Measurements from ENCODE around the gene TINCR.
"Not testable (repeated sequence)": the region's sequence is repeated elsewhere in the genome, so short reads cannot be mapped to it uniquely, and the experiment has no call there.

Gene TINCR

GRCh38 chr19:5557691-5558090 lies 10.1 kb downstream of the TINCR start:
- Histone ChIP-seq H3K27me3 (ENCODE audit: insufficient read depth, low read length) (peaks cover 10% of the 10 kb centered on the region; the same call in 1 of the 2 replicates), H3K79me2 (ENCODE audit: control insufficient read depth, insufficient read depth, low read length, unreplicated experiment) (no peaks in the 10 kb centered on the region), H3K36me3 (ENCODE audit: insufficient read depth, low read length) (no peaks in the 10 kb centered on the region), H2AFZ (ENCODE audit: low read length, unreplicated experiment) (no peak overlapping the region), H3K4me3 (ENCODE audit: low read depth, low read length) (no peak overlapping the region), H3K27ac (ENCODE audit: low read depth, low read length) (no peak overlapping the region), H3K4me1 (ENCODE audit: control insufficient read depth, insufficient read depth, low read length, unreplicated experiment) (no peaks in the 10 kb centered on the region)

- no peaks in the 10 kb centered on the region for H3K79me2 ChIP-seq (ENCODE audit: control insufficient read depth, insufficient read depth, low read length, unreplicated experiment)
- no peak overlapping the region for H3K27ac ChIP-seq (ENCODE audit: low read depth, low read length)
- 0 out of 2 replicates have a peak, but pooled peaks cover 7% of the 10 kb centered on the region for H3K27me3 ChIP-seq (ENCODE audit: insufficient read depth, low read length)
- no peak overlapping the region for H2AFZ ChIP-seq (ENCODE audit: low read length, unreplicated experiment)
- no peaks in the 10 kb centered on the region for H3K36me3 ChIP-seq (ENCODE audit: insufficient read depth, low read length)
- H3K4me3 ChIP-seq (ENCODE audit: low read depth, low read length), result no peak overlapping the region
- no peaks in the 10 kb centered on the region for H3K4me1 ChIP-seq (ENCODE audit: control insufficient read depth, insufficient read depth, low read length, unreplicated experiment)
Observed at GRCh38 chr19:5554828-5555227, 12.9 kb downstream of the TINCR start.

GRCh38 chr19:5553892-5554291 lies 13.9 kb downstream of the TINCR start:
- H3K79me2 ChIP-seq (ENCODE audit: control insufficient read depth, insufficient read depth, low read length, unreplicated experiment), result no peaks in the 10 kb centered on the region
- H3K27me3 ChIP-seq (ENCODE audit: insufficient read depth, low read length), result 0 out of 2 replicates have a peak, but pooled peaks cover 7% of the 10 kb centered on the region
- no peaks in the 10 kb centered on the region for H3K4me1 ChIP-seq (ENCODE audit: control insufficient read depth, insufficient read depth, low read length, unreplicated experiment)
- no peak overlapping the region for H3K4me3 ChIP-seq (ENCODE audit: low read depth, low read length)
- H3K36me3 ChIP-seq (ENCODE audit: insufficient read depth, low read length), result no peaks in the 10 kb centered on the region
- H3K27ac ChIP-seq (ENCODE audit: low read depth, low read length), result no peak overlapping the region
- H2AFZ ChIP-seq (ENCODE audit: low read length, unreplicated experiment), result no peak overlapping the region

GRCh38 chr19:5547881-5548280 lies 19.9 kb downstream of the TINCR start:
- no peak overlapping the region for H3K27ac ChIP-seq (ENCODE audit: low read depth, low read length)
- no peak overlapping the region for H2AFZ ChIP-seq (ENCODE audit: low read length, unreplicated experiment)
- H3K4me3 ChIP-seq (ENCODE audit: low read depth, low read length), result no peak overlapping the region
- H3K36me3 ChIP-seq (ENCODE audit: insufficient read depth, low read length), result no peaks in the 10 kb centered on the region
- H3K79me2 ChIP-seq (ENCODE audit: control insufficient read depth, insufficient read depth, low read length, unreplicated experiment), result no peaks in the 10 kb centered on the region
- no peaks in the 10 kb centered on the region for H3K27me3 ChIP-seq (ENCODE audit: insufficient read depth, low read length)
- H3K4me1 ChIP-seq (ENCODE audit: control insufficient read depth, insufficient read depth, low read length, unreplicated experiment), result no peaks in the 10 kb centered on the region

- no peak overlapping the region for H3K27ac ChIP-seq (ENCODE audit: low read depth, low read length)
- H3K27me3 ChIP-seq (ENCODE audit: insufficient read depth, low read length), result no peaks in the 10 kb centered on the region
- H3K4me1 ChIP-seq (ENCODE audit: control insufficient read depth, insufficient read depth, low read length, unreplicated experiment), result no peaks in the 10 kb centered on the region
- no peaks in the 10 kb centered on the region for H3K79me2 ChIP-seq (ENCODE audit: control insufficient read depth, insufficient read depth, low read length, unreplicated experiment)
- no peaks in the 10 kb centered on the region for H3K36me3 ChIP-seq (ENCODE audit: insufficient read depth, low read length)
- no peak overlapping the region for H3K4me3 ChIP-seq (ENCODE audit: low read depth, low read length)
- H2AFZ ChIP-seq (ENCODE audit: low read length, unreplicated experiment), result no peak overlapping the region
Observed at GRCh38 chr19:5545984-5546383, 21.8 kb downstream of the TINCR start.

GRCh38 chr19:5545051-5545450 lies 22.7 kb downstream of the TINCR start:
- Histone ChIP-seq H3K4me1 (ENCODE audit: control insufficient read depth, insufficient read depth, low read length, unreplicated experiment) (no peaks in the 10 kb centered on the region), H3K27ac (ENCODE audit: low read depth, low read length) (no peak overlapping the region), H3K79me2 (ENCODE audit: control insufficient read depth, insufficient read depth, low read length, unreplicated experiment) (no peaks in the 10 kb centered on the region), H3K4me3 (ENCODE audit: low read depth, low read length) (no peak overlapping the region), H3K27me3 (ENCODE audit: insufficient read depth, low read length) (no peaks in the 10 kb centered on the region), H3K36me3 (ENCODE audit: insufficient read depth, low read length) (no peaks in the 10 kb centered on the region), H2AFZ (ENCODE audit: low read length, unreplicated experiment) (no peak overlapping the region)

GRCh38 chr19:5542665-5543064 lies 25.1 kb downstream of the TINCR start:
- no peak overlapping the region for H3K4me3 ChIP-seq (ENCODE audit: low read depth, low read length)
- H3K36me3 ChIP-seq (ENCODE audit: insufficient read depth, low read length), result no peaks in the 10 kb centered on the region
- no peaks in the 10 kb centered on the region for H3K27me3 ChIP-seq (ENCODE audit: insufficient read depth, low read length)
- no peaks in the 10 kb centered on the region for H3K79me2 ChIP-seq (ENCODE audit: control insufficient read depth, insufficient read depth, low read length, unreplicated experiment)
- H2AFZ ChIP-seq (ENCODE audit: low read length, unreplicated experiment), result no peak overlapping the region
- H3K4me1 ChIP-seq (ENCODE audit: control insufficient read depth, insufficient read depth, low read length, unreplicated experiment), result no peaks in the 10 kb centered on the region
- H3K27ac ChIP-seq (ENCODE audit: low read depth, low read length), result no peak overlapping the region

- no peaks in the 10 kb centered on the region for H3K79me2 ChIP-seq (ENCODE audit: control insufficient read depth, insufficient read depth, low read length, unreplicated experiment)
- H3K36me3 ChIP-seq (ENCODE audit: insufficient read depth, low read length), result no peaks in the 10 kb centered on the region
- no peak overlapping the region for H3K27ac ChIP-seq (ENCODE audit: low read depth, low read length)
- peaks cover 2% of the 10 kb centered on the region; the same call in 1 of the 2 replicates for H3K27me3 ChIP-seq (ENCODE audit: insufficient read depth, low read length)
- no peak overlapping the region for H2AFZ ChIP-seq (ENCODE audit: low read length, unreplicated experiment)
- H3K4me1 ChIP-seq (ENCODE audit: control insufficient read depth, insufficient read depth, low read length, unreplicated experiment), result no peaks in the 10 kb centered on the region
- H3K4me3 ChIP-seq (ENCODE audit: low read depth, low read length), result no peak overlapping the region
Observed at GRCh38 chr19:5541456-5541855, 26.3 kb downstream of the TINCR start.

GRCh38 chr19:5540208-5540607 lies 27.5 kb downstream of the TINCR start:
- Histone ChIP-seq H3K79me2 (ENCODE audit: control insufficient read depth, insufficient read depth, low read length, unreplicated experiment) (no peaks in the 10 kb centered on the region), H3K4me1 (ENCODE audit: control insufficient read depth, insufficient read depth, low read length, unreplicated experiment) (no peaks in the 10 kb centered on the region), H2AFZ (ENCODE audit: low read length, unreplicated experiment) (no peak overlapping the region), H3K27me3 (ENCODE audit: insufficient read depth, low read length) (peaks cover 8% of the 10 kb centered on the region; the same call in 1 of the 2 replicates), H3K36me3 (ENCODE audit: insufficient read depth, low read length) (no peaks in the 10 kb centered on the region), H3K4me3 (ENCODE audit: low read depth, low read length) (no peak overlapping the region), H3K27ac (ENCODE audit: low read depth, low read length) (no peak overlapping the region)

- H3K79me2 ChIP-seq (ENCODE audit: control insufficient read depth, insufficient read depth, low read length, unreplicated experiment), result no peaks in the 10 kb centered on the region
- H2AFZ ChIP-seq (ENCODE audit: low read length, unreplicated experiment), result no peak overlapping the region
- H3K4me1 ChIP-seq (ENCODE audit: control insufficient read depth, insufficient read depth, low read length, unreplicated experiment), result no peaks in the 10 kb centered on the region
- H3K36me3 ChIP-seq (ENCODE audit: insufficient read depth, low read length), result no peaks in the 10 kb centered on the region
- H3K27ac ChIP-seq (ENCODE audit: low read depth, low read length), result no peak overlapping the region
- peaks cover 8% of the 10 kb centered on the region; the same call in 1 of the 2 replicates for H3K27me3 ChIP-seq (ENCODE audit: insufficient read depth, low read length)
- no peak overlapping the region for H3K4me3 ChIP-seq (ENCODE audit: low read depth, low read length)
Observed at GRCh38 chr19:5537870-5538269, 29.9 kb downstream of the TINCR start.

- not testable (repeated sequence) for H3K4me3 ChIP-seq (ENCODE audit: low read depth, low read length); H3K27me3 ChIP-seq (ENCODE audit: insufficient read depth, low read length); H3K79me2 ChIP-seq (ENCODE audit: control insufficient read depth, insufficient read depth, low read length, unreplicated experiment); H3K4me1 ChIP-seq (ENCODE audit: control insufficient read depth, insufficient read depth, low read length, unreplicated experiment); H3K27ac ChIP-seq (ENCODE audit: low read depth, low read length); H2AFZ ChIP-seq (ENCODE audit: low read length, unreplicated experiment); H3K36me3 ChIP-seq (ENCODE audit: insufficient read depth, low read length)
Observed at GRCh38 chr19:5536982-5537579, 30.7 kb downstream of the TINCR start.

All from ACC112 (cell line).